Upper lobe of left lung (tissue), 6 donors: ENCODE results near the gene MBOAT1. TPM values are rescaled to one million over a fixed set of nuclear protein-coding genes. Genes with fewer than 3 reads are reported as not detected.

ENCODE experiments used
- ATAC-seq, 2 donors: fragments of 200-7000 bp; cut with Tn5 transposase; one replicate each; pipeline ENCODE4 v1.9.1; 2022; ENCODE audit warnings: mild to moderate bottlenecking in 2 of 2, moderate library complexity in 2 of 2; ENCODE audit not compliant: low FRiP score in 2 of 2
- DNase-seq, 2 donors: peaks; one replicate each; pipeline ENCODE4 v3.0.0-alpha.2; 2019 to 2020
- H3K27ac ChIP-seq, 4 donors: fragments of 200-600 bp; sonication (generic); one replicate each; pipeline ENCODE4 v1.5.1; 2016 to 2019
- H3K27me3 ChIP-seq, 4 donors: fragments of 200-600 bp; sonication (generic); one replicate each; pipeline ENCODE4 v1.5.1; 2017 to 2019
- H3K36me3 ChIP-seq, 4 donors: fragments of 200-600 bp; sonication (generic); one replicate each; pipeline ENCODE4 v1.5.1; 2016 to 2019
- H3K4me1 ChIP-seq, 4 donors: fragments of 200-600 bp; sonication (generic); one replicate each; pipeline ENCODE4 v1.5.1; 2018 to 2019
- H3K4me3 ChIP-seq, 4 donors: fragments of 200-600 bp; sonication (generic); one replicate each; pipeline ENCODE4 v1.5.1; 2017 to 2019; ENCODE audit warnings: mild to moderate bottlenecking in 2 of 4, moderate library complexity in 1 of 4
- H3K9me3 ChIP-seq, 4 donors: fragments of 200-600 bp; sonication (generic); one replicate each; pipeline ENCODE4 v1.5.1; 2018 to 2019
- EP300 ChIP-seq, 4 donors: sonication (generic); formaldehyde crosslinking; IDR thresholded peaks; one replicate each; pipeline ENCODE4 v1.5.1; 2017; ENCODE audit warnings: antibody characterized with exemption in 4 of 4, control low read depth in 2 of 4
- POLR2A ChIP-seq, 4 donors: fragments of 450-650 bp; IDR thresholded peaks; one replicate each; pipeline ENCODE4 v1.5.1; 2016 to 2017; ENCODE audit warnings: antibody characterized with exemption in 4 of 4, mild to moderate bottlenecking in 2 of 4
- POLR2AphosphoS5 ChIP-seq, 2 donors: sonication (generic); formaldehyde crosslinking; IDR thresholded peaks; one replicate each; pipeline ENCODE4 v1.5.1; 2017; ENCODE audit warnings: antibody characterized with exemption in 2 of 2
- WGBS, 2 donors: methylation state at CpG; one replicate each; pipeline ENCODE4 v1.1.5; 2017 to 2018; 5-methylcytosine and 5-hydroxymethylcytosine counted together
- total RNA-seq, 6 donors: library from RNA; depleted of rRNA in 4 of 6; stranded (reverse); fragments of >200 nt in 4 of 6; gene quantifications; one replicate each; pipeline versions ENCODE4 v1.1.0 to v1.2.1, GENCODE V29; 2016 to 2021
- TF ChIP-seq, protein P1 (sequence below), 6 experiments: fragments of 450-650 bp in 4 of 6; fragments of 200-600 bp in 2 of 6; sonication (generic) in 2 of 6; IDR thresholded peaks; one replicate each; pipeline ENCODE4 v1.5.1; 2016 to 2019; ENCODE audit warnings: antibody characterized with exemption in 6 of 6
- donor health status: DM: no; HTN: no; CAD: no; lungs with moderate emphysema.
- donor health status: DM: no; HTN: yes; CAD: no; lungs with severe emphysema.

MBOAT1 gene
- total RNA-seq, 6 donors from 2014 or later, result 4.2 to 17.5 (median 12.2) TPM

DNA sequence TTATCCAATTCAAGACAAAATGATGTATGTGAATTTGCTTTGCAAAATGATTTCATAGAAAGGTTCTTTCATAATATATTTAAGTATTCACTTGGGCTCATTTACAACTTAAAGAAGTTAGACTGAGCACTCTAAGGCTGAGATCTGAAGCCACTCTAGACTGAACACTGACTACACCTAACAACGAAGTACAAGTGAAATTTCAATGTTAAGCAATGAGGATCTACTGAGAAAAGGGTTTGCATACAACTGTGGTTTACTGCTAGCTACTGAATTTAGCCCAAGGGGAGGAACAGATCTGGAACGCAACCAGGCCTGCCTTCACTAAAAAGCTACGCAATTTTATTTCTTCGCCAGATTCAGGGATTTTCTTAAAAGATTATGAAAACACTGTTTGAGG, 106.4 kb downstream of the MBOAT1 start:
- Histone ChIP-seq H3K4me3 (no peak overlapping the region), H3K27ac (no peak overlapping the region), H3K9me3 (no peaks in the 10 kb centered on the region), H3K36me3 (peaks cover 0 to 67% (median 14%) of the 10 kb centered on the region in 4 donors), H3K4me1 (no peaks in the 10 kb centered on the region), H3K27me3 (no peaks in the 10 kb centered on the region)
- no peak for ATAC-seq
- TF ChIP-seq, protein P1, sequence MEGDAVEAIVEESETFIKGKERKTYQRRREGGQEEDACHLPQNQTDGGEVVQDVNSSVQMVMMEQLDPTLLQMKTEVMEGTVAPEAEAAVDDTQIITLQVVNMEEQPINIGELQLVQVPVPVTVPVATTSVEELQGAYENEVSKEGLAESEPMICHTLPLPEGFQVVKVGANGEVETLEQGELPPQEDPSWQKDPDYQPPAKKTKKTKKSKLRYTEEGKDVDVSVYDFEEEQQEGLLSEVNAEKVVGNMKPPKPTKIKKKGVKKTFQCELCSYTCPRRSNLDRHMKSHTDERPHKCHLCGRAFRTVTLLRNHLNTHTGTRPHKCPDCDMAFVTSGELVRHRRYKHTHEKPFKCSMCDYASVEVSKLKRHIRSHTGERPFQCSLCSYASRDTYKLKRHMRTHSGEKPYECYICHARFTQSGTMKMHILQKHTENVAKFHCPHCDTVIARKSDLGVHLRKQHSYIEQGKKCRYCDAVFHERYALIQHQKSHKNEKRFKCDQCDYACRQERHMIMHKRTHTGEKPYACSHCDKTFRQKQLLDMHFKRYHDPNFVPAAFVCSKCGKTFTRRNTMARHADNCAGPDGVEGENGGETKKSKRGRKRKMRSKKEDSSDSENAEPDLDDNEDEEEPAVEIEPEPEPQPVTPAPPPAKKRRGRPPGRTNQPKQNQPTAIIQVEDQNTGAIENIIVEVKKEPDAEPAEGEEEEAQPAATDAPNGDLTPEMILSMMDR (IDR thresholded peaks at IDR 0.05), result no peak
- TF ChIP-seq POLR2AphosphoS5 (IDR thresholded peaks at IDR 0.05) (no peak), EP300 (IDR thresholded peaks at IDR 0.05) (no peak), POLR2A (IDR thresholded peaks at IDR 0.05) (no peak)
- DNase-seq, result no peak
- 92 to 95% methylated on average over 4 of the region's 4 CpGs for WGBS, 2 donors

DNA sequence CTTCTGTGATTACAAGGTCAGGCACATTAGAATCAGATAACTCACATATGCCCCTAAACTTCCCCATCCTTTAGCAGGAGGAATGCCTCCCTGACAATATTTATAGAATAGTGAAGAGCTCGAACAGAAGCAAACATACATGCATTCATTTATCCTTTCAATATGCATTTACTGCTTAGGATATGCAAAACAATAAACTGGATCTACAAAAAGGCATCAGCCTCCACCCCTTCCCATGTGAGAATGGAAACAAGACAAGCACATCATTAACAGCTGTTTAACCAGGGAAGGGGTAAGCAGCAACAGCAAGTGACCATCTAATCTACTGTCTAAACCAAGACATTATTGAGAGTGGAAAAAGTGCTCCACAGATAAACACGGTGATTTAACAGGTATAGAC, 107.6 kb downstream of the MBOAT1 start:
- DNase-seq (no peak), ATAC-seq (no peak)
- Histone ChIP-seq H3K27me3 (no peaks in the 10 kb centered on the region), H3K4me1 (no peaks in the 10 kb centered on the region), H3K4me3 (no peak overlapping the region), H3K27ac (no peak overlapping the region), H3K36me3 (peaks cover 0 to 73% (median 14%) of the 10 kb centered on the region in 4 donors), H3K9me3 (no peaks in the 10 kb centered on the region)
- no peak for TF ChIP-seq EP300 (IDR thresholded peaks at IDR 0.05)
- no peak for TF ChIP-seq POLR2AphosphoS5 (IDR thresholded peaks at IDR 0.05)
- TF ChIP-seq, protein P1 (IDR thresholded peaks at IDR 0.05), result no peak
- TF ChIP-seq POLR2A (IDR thresholded peaks at IDR 0.05), result no peak
- 75 to 94% methylated on average over 2 of the region's 2 CpGs for WGBS, 2 donors

DNA sequence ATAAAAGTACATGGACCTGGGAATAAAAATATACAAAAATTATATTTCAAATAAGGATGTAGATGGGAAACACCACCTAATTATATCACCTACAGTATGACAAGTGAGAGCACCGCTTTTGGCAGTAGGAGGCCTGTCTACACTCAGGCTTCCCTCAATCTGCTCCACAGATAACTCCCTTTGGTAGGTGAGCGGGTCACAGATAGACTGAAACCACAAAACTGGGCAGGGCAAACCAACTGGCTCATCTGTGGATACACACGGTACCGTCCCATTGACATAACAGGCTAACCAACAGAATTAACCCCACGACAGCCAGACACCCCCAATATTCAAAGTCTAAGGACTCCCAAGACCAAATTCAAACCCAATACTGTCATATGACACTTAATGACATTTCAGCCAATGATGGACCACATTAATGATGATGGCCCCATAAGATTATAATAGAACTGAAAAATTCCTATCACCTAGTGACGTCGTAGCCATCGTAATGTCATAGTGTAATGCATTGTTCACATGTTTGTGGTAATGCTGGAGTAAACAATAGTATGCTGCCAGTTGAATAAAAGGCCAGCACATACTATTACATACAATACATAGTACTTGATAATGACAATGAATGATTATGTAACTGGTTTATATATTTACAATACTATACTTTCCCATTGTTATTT, 109.7 kb downstream of the MBOAT1 start:
- DNase-seq, result no peak
- Histone ChIP-seq H3K4me1 (no peaks in the 10 kb centered on the region), H3K36me3 (peaks cover 0 to 58% (median 10%) of the 10 kb centered on the region in 4 donors), H3K9me3 (no peaks in the 10 kb centered on the region), H3K27ac (no peak overlapping the region), H3K27me3 (no peaks in the 10 kb centered on the region), H3K4me3 (no peak overlapping the region)
- no peak for TF ChIP-seq EP300 (IDR thresholded peaks at IDR 0.05)
- WGBS, 2 donors, result 90 to 95% methylated on average over 8 of the region's 8 CpGs
- ATAC-seq, result no peak

DNA sequence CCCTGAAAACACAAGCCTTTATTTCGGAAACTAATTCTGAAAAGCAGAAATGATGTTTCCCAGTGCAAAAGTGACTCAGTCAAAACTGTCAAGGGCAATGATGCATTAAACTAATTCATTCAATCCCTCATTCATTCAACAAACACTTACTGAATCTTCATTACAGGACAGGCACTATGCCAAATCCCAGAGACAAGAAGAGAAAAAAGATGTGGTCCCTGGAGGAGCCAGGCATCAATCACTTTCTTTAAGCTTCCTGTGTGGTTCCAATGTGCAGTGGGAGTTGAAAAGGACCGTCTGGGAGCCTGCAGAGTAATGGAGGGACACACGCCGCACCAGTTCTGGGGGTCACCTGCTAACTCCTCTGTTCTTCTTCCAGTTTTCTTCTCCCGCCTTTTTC, 113.1 kb downstream of the MBOAT1 start:
- H3K27me3 ChIP-seq, result no peaks in the 10 kb centered on the region
- ATAC-seq (no peak), DNase-seq (no peak)
- TF ChIP-seq, protein P1 (IDR thresholded peaks at IDR 0.05), result no peak
- no peak overlapping the region for H3K27ac ChIP-seq
- H3K9me3 ChIP-seq, result no peaks in the 10 kb centered on the region
- no peak overlapping the region for H3K4me3 ChIP-seq
- 84 to 85% methylated on average over 5 of the region's 5 CpGs for WGBS, 2 donors
- no peaks in the 10 kb centered on the region for H3K4me1 ChIP-seq
- peaks cover 0 to 36% (median 10%) of the 10 kb centered on the region in 4 donors for H3K36me3 ChIP-seq

- WGBS, 2 donors, result 87 to 88% methylated on average over 5 to 6 of the region's 6 CpGs
- Histone ChIP-seq H3K9me3 (no peaks in the 10 kb centered on the region), H3K4me3 (no peak overlapping the region), H3K36me3 (peaks cover 0 to 28% (median 10%) of the 10 kb centered on the region in 4 donors), H3K4me1 (no peaks in the 10 kb centered on the region), H3K27me3 (no peaks in the 10 kb centered on the region), H3K27ac (no peak overlapping the region)
- TF ChIP-seq EP300 (IDR thresholded peaks at IDR 0.05) (no peak), POLR2A (IDR thresholded peaks at IDR 0.05) (no peak), POLR2AphosphoS5 (IDR thresholded peaks at IDR 0.05) (no peak)
- TF ChIP-seq, protein P1 (IDR thresholded peaks at IDR 0.05), result no peak
- ATAC-seq (no peak), DNase-seq (no peak)
Measured at GRCh38 chr6:20098267-20098876, 113.9 kb downstream of the MBOAT1 start.
